ENCODE results near the gene PRSS8.
A peak's percentile ranks its signal among the peaks of the same experiment; 100 is the strongest.
"Not testable (repeated sequence)": the region's sequence is repeated elsewhere in the genome, so short reads cannot be mapped to it uniquely, and the experiment has no call there.

PRSS8 gene

DNA sequence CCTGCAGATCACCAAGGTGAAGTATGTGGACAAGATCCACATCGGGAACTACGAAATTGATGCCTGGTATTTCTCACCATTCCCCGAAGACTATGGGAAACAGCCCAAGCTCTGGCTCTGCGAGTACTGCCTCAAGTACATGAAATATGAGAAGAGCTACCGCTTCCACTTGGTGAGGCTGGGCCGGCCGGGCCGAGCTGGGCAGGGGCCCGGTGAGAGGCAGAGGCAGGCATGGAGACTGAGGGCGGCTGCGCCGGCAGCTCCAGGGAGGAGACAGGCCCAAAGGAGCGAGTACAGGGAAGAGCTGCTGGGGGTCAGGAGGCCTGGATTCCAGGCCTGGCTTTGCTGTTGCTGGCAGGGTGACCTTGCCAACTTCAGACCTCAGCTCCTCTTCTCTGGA, 8.3 kb downstream of the PRSS8 start:
- peak; percentile 42 for DNase-seq

DNA sequence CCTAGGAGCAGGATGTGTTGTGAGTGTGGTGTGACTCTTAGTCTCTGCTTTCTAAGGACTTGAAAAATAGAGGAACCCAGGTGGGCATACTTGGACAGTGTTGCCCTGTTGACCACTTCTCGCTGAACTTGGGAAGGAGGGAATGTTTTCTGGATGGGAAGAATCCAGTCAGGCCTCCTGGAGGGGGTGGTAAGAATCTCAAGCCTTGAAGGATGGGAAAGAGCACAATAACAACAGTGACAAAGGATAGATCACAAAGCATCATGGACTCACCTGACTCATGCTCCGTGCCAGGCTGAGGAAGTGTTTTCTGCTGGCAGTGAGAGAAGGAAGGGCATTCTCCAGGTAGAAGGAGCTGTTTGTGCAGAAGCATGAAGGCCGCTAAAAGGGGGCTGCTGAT, 9.7 kb downstream of the PRSS8 start:
- no peak for DNase-seq

DNA sequence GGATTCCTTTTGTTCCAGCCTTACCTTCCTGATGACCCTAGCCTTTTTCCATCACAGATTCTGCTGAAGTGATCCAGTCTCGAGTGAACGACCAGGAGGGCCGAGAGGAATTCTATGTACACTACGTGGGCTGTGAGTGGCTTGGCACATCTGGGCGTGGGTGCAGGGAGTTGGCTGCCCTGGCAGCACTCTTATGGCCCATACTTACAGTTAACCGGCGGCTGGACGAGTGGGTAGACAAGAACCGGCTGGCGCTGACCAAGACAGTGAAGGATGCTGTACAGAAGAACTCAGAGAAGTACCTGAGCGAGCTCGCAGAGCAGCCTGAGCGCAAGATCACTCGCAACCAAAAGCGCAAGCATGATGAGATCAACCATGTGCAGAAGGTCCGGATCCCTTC, 15.4 kb downstream of the PRSS8 start:
- no peak for DNase-seq

DNA sequence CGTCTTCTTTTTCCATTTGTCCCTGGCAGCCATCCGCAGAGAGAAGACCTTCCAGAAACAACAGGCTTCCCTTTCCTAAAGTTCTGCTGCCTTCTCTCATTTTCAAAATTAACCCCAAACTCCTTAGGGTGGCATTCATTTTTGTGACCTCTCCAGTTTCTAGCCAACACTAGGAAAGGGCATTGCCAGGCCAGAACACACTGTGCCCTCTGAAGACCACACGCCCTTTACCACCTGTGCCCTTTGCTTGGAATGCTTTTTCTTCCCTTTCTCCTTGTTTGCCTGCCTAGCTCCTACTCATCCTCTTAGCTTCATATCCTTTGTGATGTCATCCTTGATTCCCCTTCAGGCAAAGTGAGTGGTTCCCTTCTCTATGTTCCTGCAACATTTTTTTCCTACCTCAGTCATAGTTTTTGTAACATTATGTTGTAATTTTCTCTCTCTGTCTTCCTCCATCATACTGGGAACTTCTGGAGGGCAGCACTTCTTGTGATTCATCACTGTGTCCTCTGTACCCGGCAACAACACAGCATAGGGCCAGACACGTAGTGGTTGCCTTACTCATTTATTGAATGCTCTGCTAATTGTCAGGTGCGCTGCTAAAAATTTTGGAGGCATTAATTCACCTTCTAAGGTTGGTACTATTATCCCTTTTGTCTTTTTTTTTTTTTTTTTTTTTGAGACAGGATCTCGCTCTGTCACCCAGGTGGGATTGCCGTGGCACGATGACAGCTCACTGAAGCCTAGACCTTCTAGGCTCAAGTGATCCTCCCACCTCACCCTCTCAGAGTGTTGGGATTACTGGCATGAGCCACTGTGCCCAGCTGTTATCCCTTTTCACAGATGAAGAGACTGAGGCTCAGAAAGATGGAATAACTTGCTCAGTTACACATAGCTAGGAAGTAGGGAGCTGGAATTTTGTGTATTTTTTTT, 17.0 kb downstream of the PRSS8 start:
- DNase-seq = no peak

DNA sequence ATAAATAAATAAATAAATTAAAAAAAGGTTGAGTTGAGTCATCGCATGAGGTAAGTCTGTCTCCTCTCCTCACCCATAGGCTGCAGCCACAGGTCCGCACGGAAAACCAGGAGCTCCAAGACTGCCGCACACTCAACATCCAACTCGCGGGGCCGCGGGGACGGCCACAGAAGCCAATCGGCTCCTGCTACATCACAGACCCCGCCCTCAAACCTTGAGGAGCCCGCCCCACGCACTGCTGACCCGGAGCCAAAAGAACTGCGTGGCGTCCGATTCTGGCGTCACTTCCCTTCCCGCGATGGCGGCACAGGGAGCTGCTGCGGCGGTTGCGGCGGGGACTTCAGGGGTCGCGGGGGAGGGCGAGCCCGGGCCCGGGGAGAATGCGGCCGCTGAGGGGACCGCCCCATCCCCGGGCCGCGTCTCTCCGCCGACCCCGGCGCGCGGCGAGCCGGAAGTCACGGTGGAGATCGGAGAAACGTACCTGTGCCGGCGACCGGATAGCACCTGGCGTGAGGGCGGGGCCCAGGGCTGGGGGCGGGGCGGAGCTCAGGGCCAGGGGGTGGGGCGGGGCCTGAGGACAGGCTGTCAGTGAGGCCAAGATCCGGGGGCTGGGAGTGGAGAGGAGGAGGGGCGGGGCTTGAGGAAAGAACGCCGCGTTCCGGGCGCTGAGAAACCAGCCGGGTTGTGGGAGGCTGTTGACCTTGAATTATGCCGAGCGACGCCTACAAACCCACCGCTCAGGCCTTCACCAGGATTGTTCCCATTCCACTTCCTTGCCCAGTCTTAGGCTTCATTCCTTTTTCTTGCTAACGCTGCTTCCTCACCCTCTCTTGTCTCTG, 17.9 kb downstream of the PRSS8 start, which contains the start of gene KAT8:
KAT8 (plus strand) TSS at position 281 of the 839 bp plus-strand sequence; CDS start at position 299, 18 bp downstream.
- peak; percentile 99 for DNase-seq

DNA sequence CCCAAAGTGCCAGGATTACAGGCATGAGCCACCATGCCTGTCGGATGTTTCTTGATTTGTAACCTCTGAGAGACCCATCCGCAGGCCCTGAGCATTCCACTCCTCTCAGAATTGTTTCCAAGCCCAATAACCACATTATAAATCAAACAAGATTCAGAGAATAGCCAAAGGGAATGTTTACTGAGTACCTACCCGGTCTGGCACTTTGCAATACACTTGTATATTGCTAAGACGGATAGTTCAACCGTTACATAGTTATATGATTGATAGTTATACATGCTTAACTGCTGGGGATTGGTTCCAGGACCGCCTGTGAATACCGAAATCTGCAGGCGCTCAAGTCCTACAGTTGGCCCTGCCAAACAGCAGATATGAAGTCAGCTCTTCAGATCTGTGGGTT, 21.1 kb downstream of the PRSS8 start:
- no peak for DNase-seq

DNA sequence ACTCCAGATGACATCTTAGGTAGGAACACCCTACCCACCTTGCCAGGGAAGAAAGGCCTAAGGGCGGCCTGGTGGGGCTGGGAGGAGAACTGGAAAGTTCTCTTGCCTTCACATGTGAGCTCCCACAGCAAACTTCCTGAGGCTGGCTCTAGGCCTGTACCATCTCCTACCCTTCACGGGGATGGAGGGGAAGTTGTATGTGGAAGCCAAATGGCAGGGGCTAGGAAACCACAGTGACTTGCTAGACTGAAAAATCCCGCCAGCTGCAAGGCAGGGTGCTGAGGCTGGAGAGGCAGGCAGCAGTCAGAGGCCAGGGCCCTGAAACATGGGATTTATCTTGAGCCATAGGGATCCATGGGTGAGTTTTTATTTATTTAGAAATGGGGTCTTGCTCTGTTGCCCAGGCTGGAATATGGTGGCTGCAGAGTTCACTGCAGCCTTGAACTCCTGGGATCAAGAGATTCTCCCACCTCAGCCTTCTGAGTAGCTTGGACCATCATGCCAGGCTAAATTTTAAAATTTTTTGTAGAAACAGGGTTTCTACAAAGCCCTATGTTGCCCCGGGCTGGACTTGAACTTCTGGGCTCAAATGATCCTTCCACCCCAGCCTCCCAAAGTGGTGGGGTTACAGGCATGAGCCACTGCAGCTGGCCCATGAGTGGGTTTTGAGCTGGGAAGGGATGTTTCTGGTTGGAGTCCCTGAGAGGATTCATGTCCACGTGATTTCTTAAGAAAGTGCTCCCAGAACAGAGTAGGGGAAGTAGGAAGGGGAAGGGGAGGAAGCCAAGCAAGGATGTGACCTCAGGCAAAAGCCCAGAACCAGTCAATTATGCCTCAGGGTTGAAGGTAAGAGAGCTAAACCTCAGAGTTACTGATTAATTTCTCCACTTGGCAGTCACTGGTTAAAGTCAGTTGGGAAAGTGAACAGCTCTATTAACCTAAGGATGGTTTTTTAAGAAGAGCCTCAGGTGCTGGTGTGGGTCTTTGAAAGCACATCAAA, 22.1 kb downstream of the PRSS8 start:
- DNase-seq = no peak

DNA sequence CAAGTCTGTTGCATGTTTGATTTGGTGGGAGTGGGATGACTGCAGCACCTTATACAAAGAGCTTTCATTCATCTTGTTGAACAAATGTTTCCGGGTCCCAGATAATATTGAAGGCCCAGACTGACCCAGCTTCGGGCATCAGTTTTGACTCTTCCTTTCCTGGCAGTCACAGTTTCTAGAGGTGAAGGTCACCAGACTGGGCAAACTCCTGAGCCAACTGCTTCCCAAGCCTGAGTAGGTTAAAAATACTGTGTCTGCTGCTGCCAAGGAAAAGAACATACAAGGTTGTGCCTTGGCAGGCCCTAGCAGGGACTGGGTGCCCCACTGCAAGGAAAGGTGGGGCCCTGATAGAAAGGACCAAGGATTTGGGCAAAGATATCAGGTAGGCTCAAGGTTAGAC, 22.8 kb downstream of the PRSS8 start:
- no peak for DNase-seq

DNA sequence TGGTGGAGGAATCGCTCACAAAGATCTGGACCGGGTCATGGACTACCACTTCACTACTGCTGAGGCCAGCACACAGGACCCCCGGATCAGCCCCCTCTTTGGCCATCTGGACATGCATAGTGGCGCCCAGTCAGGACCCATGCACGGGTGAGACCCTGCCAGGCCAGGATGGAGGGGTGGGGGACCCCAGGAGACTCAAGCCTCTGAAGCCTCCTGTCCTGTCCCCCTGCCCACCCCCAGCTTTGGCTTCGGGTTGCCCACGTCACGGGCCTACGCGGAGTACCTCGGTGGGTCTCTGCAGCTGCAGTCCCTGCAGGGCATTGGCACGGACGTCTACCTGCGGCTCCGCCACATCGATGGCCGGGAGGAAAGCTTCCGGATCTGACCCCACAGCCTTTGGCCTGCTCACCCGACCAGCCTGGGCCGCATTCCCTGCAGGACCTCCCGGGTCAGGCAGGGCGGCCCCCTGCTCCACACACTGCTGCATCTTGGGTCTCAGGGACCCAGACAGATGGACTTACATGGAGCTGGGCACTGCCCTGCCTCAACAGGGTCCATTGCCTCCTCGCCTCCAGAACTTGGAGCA, 23.6 kb downstream of the PRSS8 start:
- DNase-seq = no peak

DNA sequence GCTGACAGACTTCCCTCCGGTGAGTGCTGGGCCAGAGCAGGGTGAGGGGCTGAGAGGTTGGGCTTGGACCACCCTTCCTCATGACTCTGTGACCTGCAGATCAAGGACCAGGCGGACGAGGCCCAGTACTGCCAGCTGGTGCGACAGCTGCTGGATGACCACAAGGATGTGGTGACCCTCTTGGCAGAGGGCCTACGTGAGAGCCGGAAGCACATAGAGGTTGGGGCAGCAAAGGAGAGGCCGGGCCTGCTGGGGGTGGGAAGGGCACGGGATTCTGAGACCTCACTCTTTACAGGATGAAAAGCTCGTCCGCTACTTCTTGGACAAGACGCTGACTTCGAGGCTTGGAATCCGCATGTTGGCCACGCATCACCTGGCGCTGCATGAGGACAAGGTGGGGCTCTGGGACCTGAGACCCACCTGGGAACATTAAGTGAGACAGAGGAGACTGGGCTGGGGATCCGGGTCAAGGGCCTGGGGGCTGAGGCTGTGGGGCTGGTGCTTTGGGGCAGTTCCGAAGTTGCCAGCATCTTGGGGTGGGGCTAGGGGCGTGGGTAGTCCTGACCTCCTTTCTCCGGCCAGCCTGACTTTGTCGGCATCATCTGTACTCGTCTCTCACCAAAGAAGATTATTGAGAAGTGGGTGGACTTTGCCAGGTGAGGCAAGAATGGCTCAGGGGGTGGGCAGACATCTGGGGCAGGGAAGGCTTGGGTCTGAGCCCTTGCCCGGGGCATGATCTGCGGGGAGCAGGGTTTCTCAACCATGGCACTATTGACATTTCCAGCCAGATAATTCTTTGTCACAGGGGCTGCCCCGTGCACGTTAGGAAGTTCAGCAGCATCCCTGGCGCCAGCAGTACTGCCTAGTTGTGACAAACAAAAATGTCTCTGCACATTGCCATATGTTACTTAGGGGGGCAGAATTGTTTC, 25.2 kb downstream of the PRSS8 start:
- no peak for DNase-seq

DNA sequence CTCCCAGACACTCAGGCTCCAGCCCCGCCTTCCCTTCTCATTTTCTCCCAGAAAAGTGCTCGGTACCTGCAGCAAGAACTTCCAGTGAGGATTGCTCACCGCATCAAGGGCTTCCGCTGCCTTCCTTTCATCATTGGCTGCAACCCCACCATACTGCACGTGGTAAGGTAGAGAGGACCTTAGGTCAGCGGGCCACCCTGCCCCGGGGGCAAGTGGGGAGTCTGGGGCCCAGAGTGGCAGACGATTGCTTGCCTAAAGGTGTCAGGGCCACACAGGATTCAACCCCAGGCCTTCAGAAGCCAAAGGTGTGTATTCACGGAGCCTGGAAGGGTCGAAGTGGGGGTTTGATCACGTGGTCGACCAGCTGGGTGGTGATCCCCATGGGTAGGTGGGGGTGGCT, 25.9 kb downstream of the PRSS8 start:
- DNase-seq = no peak

DNA sequence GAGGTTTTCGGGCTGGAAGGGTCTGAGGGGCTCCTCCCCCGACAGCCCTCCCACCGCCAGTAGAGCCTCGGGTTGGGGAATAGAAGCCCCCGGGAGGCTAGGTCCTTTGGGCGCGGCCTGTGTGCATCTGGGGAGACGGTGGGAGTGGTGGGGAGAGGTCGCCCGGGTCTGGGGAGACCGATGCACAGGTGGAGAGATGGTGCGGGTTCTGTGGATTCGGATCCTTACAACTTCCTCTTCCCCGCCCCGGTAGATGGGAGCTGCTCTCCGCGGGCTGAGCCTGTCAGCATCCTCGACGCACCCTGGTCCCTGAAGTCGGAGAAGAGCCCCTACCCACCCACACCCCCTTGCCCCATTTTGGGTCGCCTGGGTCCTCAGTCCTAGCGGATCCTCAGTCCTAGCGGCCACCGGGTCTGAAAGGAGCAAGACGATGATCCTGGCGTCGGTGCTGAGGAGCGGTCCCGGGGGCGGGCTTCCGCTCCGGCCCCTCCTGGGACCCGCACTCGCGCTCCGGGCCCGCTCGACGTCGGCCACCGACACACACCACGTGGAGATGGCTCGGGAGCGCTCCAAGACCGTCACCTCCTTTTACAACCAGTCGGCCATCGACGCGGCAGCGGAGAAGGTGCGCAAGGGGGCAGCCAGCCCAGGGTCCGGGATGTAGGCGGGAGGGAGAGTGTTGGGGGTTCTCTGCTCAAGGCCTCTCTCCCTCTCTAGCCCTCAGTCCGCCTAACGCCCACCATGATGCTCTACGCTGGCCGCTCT, 26.6 kb downstream of the PRSS8 start:
- DNase-seq = no peak

DNA sequence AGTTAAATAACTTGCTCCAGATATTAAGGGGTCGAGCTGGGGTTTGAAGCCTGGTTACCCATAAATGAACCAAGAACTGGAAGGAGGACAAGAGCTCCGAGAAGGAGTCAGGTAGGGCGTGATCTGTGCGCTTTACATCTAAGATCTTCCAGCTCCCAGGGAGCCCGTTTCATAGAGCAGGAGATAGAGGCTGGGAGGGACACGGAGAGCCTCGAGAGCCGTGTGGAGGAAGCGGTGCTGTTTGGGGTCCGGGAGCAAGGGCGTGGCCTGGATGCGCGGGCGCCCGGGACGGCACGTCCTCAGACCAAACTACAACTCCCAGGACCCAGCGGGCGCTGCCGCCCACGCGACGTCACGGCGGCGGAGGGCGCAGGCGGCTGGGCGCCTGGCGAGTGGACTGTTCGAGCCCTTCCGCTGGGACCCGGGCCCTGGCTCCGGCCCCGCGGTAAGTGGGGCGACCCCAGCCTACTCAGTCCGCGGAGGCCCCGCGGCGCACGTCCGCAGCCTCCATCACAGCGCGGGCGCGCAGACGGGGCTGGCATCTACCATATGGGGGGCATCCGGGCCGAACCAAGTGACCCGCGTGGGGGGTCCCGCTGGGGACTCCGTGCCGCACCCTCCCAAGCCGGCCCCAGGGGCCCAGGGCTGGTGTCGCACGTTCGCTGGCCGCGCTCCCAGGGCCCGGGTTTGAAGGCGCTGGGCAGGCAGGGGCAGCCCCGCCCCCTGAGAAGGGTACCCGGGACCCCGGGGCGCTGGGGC, 27.3 kb downstream of the PRSS8 start, which contains the start of gene BCKDK:
BCKDK (plus strand) TSS at position 352 of the 759 bp plus-strand sequence. CDS start 838 bp downstream, outside the sequence.
- peak; percentile 79 for DNase-seq

DNA sequence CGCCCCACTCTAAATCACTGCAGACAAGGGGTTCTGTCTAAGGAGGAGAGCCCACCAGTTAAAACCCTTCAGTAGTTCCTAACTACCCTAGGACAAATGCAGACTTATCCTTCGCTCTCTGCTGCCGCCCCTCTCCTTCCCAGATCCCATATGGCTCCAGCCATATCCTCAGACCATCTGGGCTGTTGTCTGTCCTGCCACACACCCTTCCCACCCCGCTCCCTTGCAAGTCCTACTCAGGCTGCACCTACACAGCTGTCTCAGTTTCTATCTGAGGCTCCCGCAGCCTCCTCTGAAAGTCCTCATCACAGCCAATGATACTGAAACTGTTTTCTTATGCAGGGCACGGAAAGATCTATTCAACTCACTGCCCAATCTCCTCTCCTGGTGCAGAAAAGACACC, 28.1 kb downstream of the PRSS8 start:
- DNase-seq = no peak

DNA sequence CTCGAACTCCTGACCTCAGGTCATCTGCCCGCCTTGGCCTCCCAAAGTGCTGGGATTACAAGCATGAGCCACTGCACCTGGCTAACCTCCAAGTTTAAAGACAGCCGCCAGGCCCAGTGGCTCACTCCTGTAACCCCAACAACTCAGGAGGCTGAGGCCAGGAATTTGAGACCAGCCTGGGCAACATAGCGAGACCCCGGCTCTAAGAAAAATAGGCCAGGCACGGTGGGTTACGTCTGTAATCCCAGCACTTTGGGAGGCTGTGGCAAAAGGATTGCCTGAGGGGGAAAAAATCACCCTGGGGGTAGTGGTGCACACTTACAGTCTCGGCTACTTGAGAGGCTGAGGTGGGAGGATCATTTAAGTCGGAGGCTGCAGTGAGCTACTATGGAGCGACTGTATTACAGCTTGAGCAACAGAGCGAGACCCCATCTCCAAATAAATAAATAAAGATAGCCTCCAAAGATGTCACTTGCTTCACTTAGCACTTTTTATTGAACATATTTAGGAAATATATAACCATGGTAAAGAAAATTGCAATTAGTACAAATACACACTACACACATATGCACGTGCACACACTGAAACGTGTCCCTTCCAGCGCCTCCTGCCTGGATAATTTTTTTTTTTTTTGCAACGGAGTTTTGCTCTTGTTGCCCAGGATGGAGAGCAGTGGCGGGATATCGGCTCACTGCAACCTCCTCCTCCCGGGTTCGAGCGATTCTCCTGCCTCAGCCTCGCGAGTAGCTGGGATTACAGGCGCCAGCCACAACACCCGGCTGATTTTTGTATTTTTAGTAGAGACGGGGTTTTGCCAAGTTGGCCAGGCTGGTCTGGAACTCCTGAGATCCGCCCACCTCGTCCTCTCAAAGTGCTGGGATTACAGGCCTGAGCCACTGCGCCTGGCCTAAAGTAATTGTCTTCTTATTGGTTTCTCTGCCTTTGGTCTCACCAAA, 28.7 kb downstream of the PRSS8 start:
- DNase-seq = no peak

DNA sequence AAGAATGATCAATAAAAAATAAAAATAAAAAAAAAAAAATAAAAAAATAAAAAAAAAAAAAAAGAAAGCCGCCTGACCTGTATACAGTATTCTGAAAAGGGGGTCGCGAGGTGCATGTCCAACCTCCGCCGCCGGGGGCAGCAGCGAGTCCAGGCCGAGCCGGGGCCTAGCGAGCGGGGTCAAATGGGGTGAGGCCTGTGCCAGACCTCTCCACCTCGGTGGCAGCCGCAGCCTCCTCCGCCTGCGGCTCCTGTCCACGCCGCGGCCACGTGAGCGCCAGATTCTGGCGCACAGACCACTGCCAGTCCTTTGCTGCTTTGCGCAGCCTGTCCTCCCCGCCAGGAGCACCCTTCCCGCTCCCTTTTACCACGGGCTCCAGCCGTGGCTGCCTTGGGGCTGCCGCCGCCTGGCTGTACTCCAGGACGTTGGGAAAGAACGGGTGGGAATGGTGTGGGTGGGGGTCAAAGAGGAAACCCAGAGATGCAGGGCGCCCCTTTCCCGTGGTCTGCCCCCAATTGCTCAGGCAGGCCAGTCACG, 29.8 kb downstream of the PRSS8 start:
- peak; percentile 91 for DNase-seq

DNA sequence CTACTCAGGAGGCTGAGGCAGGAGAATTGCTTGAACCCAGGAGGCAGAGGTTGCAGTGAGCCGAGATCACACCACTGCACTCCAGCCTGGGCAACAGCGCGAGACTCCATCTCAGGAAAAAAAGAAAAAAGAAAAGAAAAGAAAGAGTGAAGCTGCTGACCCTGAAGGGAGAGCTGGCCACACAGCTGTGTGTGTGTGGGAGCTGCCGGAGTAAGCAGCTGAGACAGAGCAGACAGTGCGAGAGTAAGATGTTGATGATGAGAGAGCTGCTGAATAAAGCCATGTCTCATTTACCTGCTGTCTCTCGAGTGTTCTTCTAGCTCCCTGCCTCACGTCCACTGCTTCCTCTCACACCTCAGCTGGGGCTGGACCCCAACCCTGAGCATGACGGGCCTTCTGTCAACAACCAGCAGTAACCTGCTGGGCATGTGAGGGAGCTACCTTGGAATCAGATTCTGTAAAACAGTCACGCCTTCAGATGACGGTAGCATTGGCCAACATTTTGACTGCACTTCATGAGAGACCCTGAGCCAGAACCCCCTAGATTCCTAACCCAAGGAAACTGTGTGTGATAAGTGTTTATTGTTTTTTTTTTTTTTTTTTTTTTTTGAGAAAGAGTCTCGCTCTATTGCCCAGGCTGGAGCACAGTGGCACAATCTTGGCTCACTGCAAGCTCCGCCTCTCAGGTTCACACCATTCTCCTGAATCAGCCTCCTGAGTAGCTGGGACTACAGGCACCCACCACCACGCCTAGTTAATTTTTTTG, 34.5 kb downstream of the PRSS8 start:
- DNase-seq = not testable (repeated sequence)
